HEK293 (cell line): Measurements from ENCODE around the gene REEP2.

Experiments used
- CTCF ChIA-PET: fragments of 350-600 bp; formaldehyde crosslinking; extraction: SDS; loops from one replicate; lab custom pipeline; 2021; ENCODE audit warnings: antibody characterized with exemption; lab: Yijun Ruan, JAX
- POLR2A ChIA-PET: fragments of 300-600 bp; formaldehyde crosslinking; extraction: SDS; loops from one replicate; lab custom pipeline; 2020; ENCODE audit warnings: antibody characterized with exemption, inconsistent platforms; lab: Yijun Ruan, JAX
- H3K27ac ChIP-seq: fragments of 200-500 bp; sonication (Bioruptor generic); 2 replicates; pipeline ENCODE4 v1.5.1; 2014; ENCODE audit warnings: low read depth, low read length, control low read depth, inconsistent platforms; ENCODE audit errors: extremely low read depth
- H3K36me3 ChIP-seq, 2 experiments: fragments of 200-500 bp in 1 of 2; sonication (Bioruptor generic) in 1 of 2; 1 replicate in 1 of 2; 2 replicates in 1 of 2; pipeline ENCODE4 v1.5.1; 2014 to 2017; ENCODE audit warnings: inconsistent platforms in 2 of 2, low read length in 2 of 2; ENCODE audit not compliant: control insufficient read depth in 2 of 2, insufficient read depth in 1 of 2
- H3K4me1 ChIP-seq: fragments of 200-500 bp; sonication (Bioruptor generic); 2 replicates; pipeline ENCODE4 v1.5.1; 2014; ENCODE audit warnings: mild to moderate bottlenecking, low read length, inconsistent platforms; ENCODE audit not compliant: control insufficient read depth, insufficient read depth
- H3K4me3 ChIP-seq: 2 replicates; pipeline ENCODE4 v1.5.1; 2011; ENCODE audit warnings: low read depth, mild to moderate bottlenecking, control low read depth, low read length, moderate library complexity
- H3K9me3 ChIP-seq: fragments of 200-500 bp; sonication (Bioruptor generic); 2 replicates; pipeline ENCODE4 v1.5.1; 2014; ENCODE audit warnings: low read depth, low read length, inconsistent platforms; ENCODE audit not compliant: control insufficient read depth, insufficient read depth
- GLI2 ChIP-seq: fragments of 450-650 bp; formaldehyde crosslinking; IDR thresholded peaks from 2 replicates; pipeline ENCODE4; 2017; ENCODE audit warnings: missing biosample characterization, missing genetic modification characterization, low read depth, borderline replicate concordance
- GLIS2 ChIP-seq: fragments of 450-650 bp; formaldehyde crosslinking; IDR thresholded peaks from 2 replicates; pipeline ENCODE4 v1.5.1; 2016; ENCODE audit warnings: missing biosample characterization, missing genetic modification characterization
- TCF7L2 ChIP-seq: IDR thresholded peaks from 2 replicates; pipeline ENCODE4 v1.6.1; 2011; ENCODE audit warnings: low read depth, mild to moderate bottlenecking, inconsistent platforms, low read length, moderate library complexity, borderline replicate concordance
- ZFP3 ChIP-seq: fragments of 450-650 bp; formaldehyde crosslinking; IDR thresholded peaks from 2 replicates; pipeline ENCODE4 v1.5.1; 2016; ENCODE audit warnings: low read depth, missing biosample characterization, missing genetic modification characterization
- ZNF16 ChIP-seq: fragments of 450-650 bp; formaldehyde crosslinking; IDR thresholded peaks from 2 replicates; pipeline ENCODE4 v1.5.1; 2016; ENCODE audit warnings: low read depth, missing biosample characterization, missing genetic modification characterization
- ZNF248 ChIP-seq: fragments of 450-650 bp; formaldehyde crosslinking; IDR thresholded peaks from 2 replicates; pipeline ENCODE4 v1.5.1; 2017; ENCODE audit warnings: missing biosample characterization, missing genetic modification characterization
- ZNF274 ChIP-seq, 2 experiments: fragments of 200-500 bp in 1 of 2; fragments of 450-650 bp in 1 of 2; sonication (Bioruptor generic) in 1 of 2; formaldehyde crosslinking in 1 of 2; IDR thresholded peaks; 2 replicates each; pipeline versions ENCODE4 v1.5.1 to v1.6.1; 2014 to 2016; ENCODE audit warnings: borderline replicate concordance in 1 of 2, inconsistent platforms in 1 of 2, low read length in 1 of 2, missing biosample characterization in 1 of 2, missing genetic modification characterization in 1 of 2
- ZNF394 ChIP-seq: fragments of 450-650 bp; formaldehyde crosslinking; IDR thresholded peaks from 2 replicates; pipeline ENCODE4 v1.5.1; 2016; ENCODE audit warnings: missing biosample characterization, missing genetic modification characterization, mild to moderate bottlenecking, moderate library complexity, borderline replicate concordance
- ZNF433 ChIP-seq: fragments of 450-650 bp; formaldehyde crosslinking; IDR thresholded peaks from 2 replicates; pipeline ENCODE4 v1.5.1; 2016; ENCODE audit warnings: missing biosample characterization, missing genetic modification characterization, low read depth
- ZNF510 ChIP-seq: fragments of 450-650 bp; formaldehyde crosslinking; IDR thresholded peaks from 2 replicates; pipeline ENCODE4 v1.5.1; 2018; ENCODE audit warnings: mild to moderate bottlenecking, missing genetic modification characterization, missing biosample characterization; ENCODE audit not compliant: insufficient replicate concordance
- ZNF544 ChIP-seq: fragments of 450-650 bp; formaldehyde crosslinking; IDR thresholded peaks from 2 replicates; pipeline ENCODE4 v1.5.0; 2017; ENCODE audit warnings: missing biosample characterization, missing genetic modification characterization
- ZNF561 ChIP-seq: fragments of 450-650 bp; IDR thresholded peaks from 2 replicates; pipeline ENCODE4 v1.5.1; 2018; ENCODE audit warnings: missing biosample characterization, missing genetic modification characterization, borderline replicate concordance
- ZNF670 ChIP-seq: fragments of 450-650 bp; formaldehyde crosslinking; IDR thresholded peaks from 2 replicates; pipeline ENCODE4 v1.5.1; 2016; ENCODE audit warnings: missing biosample characterization, missing genetic modification characterization, low read depth
- TF ChIP-seq, protein P1 (sequence below): fragments of 450-650 bp; formaldehyde crosslinking; IDR thresholded peaks from 2 replicates; pipeline ENCODE4 v1.5.1; 2016; ENCODE audit warnings: missing biosample characterization, missing genetic modification characterization
- TF ChIP-seq, protein P2 (sequence below): fragments of 450-650 bp; formaldehyde crosslinking; IDR thresholded peaks from 2 replicates; pipeline ENCODE4 v1.5.1; 2016; ENCODE audit warnings: missing biosample characterization, missing genetic modification characterization, borderline replicate concordance
- TF ChIP-seq, protein P3 (sequence below): sonication (generic); formaldehyde crosslinking; IDR thresholded peaks from 2 replicates; pipeline ENCODE4 v1.8.1; 2022; ENCODE audit warnings: mild to moderate bottlenecking, moderate library complexity, missing genetic modification reagents
- TF ChIP-seq, protein P4 (sequence below): fragments of 450-650 bp; formaldehyde crosslinking; IDR thresholded peaks from 2 replicates; pipeline ENCODE4 v1.5.1; 2016; ENCODE audit warnings: missing biosample characterization, missing genetic modification characterization
- TF ChIP-seq, protein P5 (sequence below): fragments of 450-650 bp; formaldehyde crosslinking; IDR thresholded peaks from 2 replicates; pipeline ENCODE4 v1.5.1; 2017; ENCODE audit warnings: missing biosample characterization, missing genetic modification characterization

The REEP2 gene

DNA sequence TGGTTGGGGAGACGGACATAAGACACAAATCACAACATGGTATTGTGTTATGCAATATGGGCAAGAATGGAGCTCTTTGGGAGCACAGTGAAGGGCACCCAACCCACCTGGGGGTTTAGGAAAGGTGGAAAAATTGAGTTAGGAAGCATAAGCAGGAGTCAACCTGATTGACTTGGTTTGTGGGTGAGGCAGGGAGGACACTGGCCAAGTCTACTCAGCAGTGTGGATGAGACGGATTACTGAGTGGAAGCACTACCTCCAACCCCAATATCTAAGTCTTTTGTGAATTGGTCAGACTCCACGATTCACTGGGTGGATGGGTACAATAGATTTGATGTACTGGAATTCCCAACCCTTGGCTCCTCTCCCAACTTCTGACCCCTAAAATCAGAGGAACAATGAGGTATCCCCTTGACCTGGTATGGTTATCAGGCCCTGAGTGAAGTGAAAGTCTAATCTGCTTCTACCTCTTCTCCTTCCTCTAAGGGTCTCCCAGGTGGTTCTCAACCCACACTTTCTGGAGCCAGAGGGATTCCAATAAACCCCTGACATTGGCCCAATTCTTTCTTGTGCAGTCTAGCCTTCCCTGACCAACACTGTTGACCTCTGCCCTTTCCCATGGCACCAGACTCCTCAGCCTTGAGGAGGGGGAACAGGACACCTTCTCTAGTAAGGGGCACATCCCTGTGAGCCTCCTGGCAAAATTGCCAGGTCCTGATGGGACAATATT lies 31.6 kb downstream of the REEP2 start:
- Histone ChIP-seq H3K4me3 (no peak overlapping the region), H3K9me3 (no peaks in the 10 kb centered on the region), H3K36me3 (peaks cover 0 to 8% of the 10 kb centered on the region in 2 experiments; a peak in 1 of 3 replicates), H3K27ac (no peak overlapping the region), H3K4me1 (no peaks in the 10 kb centered on the region)
- TF ChIP-seq, protein P1, sequence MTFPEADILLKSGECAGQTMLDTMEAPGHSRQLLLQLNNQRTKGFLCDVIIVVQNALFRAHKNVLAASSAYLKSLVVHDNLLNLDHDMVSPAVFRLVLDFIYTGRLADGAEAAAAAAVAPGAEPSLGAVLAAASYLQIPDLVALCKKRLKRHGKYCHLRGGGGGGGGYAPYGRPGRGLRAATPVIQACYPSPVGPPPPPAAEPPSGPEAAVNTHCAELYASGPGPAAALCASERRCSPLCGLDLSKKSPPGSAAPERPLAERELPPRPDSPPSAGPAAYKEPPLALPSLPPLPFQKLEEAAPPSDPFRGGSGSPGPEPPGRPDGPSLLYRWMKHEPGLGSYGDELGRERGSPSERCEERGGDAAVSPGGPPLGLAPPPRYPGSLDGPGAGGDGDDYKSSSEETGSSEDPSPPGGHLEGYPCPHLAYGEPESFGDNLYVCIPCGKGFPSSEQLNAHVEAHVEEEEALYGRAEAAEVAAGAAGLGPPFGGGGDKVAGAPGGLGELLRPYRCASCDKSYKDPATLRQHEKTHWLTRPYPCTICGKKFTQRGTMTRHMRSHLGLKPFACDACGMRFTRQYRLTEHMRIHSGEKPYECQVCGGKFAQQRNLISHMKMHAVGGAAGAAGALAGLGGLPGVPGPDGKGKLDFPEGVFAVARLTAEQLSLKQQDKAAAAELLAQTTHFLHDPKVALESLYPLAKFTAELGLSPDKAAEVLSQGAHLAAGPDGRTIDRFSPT = no peak
- TF ChIP-seq GLIS2 (tag by site-specific recombination) (no peak), ZNF561 (tag by site-specific recombination) (no peak), ZNF544 (tag by site-specific recombination) (no peak), ZNF433 (tag by site-specific recombination) (no peak), ZNF274 (IDR thresholded peaks at IDR 0.05; ENCODE audit: low read length) (no peak), ZNF274 (tag by site-specific recombination; IDR thresholded peaks at IDR 0.05; ENCODE audit: borderline replicate concordance) (no peak), ZNF670 (tag by site-specific recombination) (no peak), ZNF248 (no peak), ZNF394 (tag by site-specific recombination) (no peak), ZNF16 (tag by site-specific recombination) (no peak), ZNF510 (tag by site-specific recombination) (no peak), GLI2 (tag by site-specific recombination) (no peak), ZFP3 (tag by site-specific recombination) (no peak), TCF7L2 (no peak)
- TF ChIP-seq, protein P2, sequence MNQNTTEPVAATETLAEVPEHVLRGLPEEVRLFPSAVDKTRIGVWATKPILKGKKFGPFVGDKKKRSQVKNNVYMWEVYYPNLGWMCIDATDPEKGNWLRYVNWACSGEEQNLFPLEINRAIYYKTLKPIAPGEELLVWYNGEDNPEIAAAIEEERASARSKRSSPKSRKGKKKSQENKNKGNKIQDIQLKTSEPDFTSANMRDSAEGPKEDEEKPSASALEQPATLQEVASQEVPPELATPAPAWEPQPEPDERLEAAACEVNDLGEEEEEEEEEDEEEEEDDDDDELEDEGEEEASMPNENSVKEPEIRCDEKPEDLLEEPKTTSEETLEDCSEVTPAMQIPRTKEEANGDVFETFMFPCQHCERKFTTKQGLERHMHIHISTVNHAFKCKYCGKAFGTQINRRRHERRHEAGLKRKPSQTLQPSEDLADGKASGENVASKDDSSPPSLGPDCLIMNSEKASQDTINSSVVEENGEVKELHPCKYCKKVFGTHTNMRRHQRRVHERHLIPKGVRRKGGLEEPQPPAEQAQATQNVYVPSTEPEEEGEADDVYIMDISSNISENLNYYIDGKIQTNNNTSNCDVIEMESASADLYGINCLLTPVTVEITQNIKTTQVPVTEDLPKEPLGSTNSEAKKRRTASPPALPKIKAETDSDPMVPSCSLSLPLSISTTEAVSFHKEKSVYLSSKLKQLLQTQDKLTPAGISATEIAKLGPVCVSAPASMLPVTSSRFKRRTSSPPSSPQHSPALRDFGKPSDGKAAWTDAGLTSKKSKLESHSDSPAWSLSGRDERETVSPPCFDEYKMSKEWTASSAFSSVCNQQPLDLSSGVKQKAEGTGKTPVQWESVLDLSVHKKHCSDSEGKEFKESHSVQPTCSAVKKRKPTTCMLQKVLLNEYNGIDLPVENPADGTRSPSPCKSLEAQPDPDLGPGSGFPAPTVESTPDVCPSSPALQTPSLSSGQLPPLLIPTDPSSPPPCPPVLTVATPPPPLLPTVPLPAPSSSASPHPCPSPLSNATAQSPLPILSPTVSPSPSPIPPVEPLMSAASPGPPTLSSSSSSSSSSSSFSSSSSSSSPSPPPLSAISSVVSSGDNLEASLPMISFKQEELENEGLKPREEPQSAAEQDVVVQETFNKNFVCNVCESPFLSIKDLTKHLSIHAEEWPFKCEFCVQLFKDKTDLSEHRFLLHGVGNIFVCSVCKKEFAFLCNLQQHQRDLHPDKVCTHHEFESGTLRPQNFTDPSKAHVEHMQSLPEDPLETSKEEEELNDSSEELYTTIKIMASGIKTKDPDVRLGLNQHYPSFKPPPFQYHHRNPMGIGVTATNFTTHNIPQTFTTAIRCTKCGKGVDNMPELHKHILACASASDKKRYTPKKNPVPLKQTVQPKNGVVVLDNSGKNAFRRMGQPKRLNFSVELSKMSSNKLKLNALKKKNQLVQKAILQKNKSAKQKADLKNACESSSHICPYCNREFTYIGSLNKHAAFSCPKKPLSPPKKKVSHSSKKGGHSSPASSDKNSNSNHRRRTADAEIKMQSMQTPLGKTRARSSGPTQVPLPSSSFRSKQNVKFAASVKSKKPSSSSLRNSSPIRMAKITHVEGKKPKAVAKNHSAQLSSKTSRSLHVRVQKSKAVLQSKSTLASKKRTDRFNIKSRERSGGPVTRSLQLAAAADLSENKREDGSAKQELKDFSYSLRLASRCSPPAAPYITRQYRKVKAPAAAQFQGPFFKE (tag by site-specific recombination) = no peak
- TF ChIP-seq, protein P3, sequence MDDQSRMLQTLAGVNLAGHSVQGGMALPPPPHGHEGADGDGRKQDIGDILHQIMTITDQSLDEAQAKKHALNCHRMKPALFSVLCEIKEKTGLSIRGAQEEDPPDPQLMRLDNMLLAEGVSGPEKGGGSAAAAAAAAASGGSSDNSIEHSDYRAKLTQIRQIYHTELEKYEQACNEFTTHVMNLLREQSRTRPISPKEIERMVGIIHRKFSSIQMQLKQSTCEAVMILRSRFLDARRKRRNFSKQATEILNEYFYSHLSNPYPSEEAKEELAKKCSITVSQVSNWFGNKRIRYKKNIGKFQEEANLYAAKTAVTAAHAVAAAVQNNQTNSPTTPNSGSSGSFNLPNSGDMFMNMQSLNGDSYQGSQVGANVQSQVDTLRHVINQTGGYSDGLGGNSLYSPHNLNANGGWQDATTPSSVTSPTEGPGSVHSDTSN (CRISPR knock-in tag) = no peak
- TF ChIP-seq, protein P4, sequence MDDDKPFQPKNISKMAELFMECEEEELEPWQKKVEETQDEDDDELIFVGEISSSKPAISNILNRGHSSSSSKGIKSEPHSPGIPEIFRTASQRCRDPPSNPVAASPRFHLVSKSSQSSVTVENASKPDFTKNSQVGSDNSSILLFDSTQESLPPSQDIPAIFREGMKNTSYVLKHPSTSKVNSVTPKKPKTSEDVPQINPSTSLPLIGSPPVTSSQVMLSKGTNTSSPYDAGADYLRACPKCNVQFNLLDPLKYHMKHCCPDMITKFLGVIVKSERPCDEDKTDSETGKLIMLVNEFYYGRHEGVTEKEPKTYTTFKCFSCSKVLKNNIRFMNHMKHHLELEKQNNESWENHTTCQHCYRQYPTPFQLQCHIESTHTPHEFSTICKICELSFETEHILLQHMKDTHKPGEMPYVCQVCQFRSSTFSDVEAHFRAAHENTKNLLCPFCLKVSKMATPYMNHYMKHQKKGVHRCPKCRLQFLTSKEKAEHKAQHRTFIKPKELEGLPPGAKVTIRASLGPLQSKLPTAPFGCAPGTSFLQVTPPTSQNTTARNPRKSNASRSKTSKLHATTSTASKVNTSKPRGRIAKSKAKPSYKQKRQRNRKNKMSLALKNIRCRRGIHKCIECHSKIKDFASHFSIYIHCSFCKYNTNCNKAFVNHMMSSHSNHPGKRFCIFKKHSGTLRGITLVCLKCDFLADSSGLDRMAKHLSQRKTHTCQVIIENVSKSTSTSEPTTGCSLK (tag by site-specific recombination) = no peak
- TF ChIP-seq, protein P5, sequence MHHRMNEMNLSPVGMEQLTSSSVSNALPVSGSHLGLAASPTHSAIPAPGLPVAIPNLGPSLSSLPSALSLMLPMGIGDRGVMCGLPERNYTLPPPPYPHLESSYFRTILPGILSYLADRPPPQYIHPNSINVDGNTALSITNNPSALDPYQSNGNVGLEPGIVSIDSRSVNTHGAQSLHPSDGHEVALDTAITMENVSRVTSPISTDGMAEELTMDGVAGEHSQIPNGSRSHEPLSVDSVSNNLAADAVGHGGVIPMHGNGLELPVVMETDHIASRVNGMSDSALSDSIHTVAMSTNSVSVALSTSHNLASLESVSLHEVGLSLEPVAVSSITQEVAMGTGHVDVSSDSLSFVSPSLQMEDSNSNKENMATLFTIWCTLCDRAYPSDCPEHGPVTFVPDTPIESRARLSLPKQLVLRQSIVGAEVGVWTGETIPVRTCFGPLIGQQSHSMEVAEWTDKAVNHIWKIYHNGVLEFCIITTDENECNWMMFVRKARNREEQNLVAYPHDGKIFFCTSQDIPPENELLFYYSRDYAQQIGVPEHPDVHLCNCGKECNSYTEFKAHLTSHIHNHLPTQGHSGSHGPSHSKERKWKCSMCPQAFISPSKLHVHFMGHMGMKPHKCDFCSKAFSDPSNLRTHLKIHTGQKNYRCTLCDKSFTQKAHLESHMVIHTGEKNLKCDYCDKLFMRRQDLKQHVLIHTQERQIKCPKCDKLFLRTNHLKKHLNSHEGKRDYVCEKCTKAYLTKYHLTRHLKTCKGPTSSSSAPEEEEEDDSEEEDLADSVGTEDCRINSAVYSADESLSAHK (tag by site-specific recombination) = no peak
- CTCF ChIA-PET = interaction anchor here (0.6 to 1.1 kb wide), 3 partner anchors 20 to 292 kb away, joined by 3 to 6 read pairs (median 3); partner anchors contain the start of gene KIF20A
- POLR2A ChIA-PET = no interaction called here
